ENCODE results near the gene CHD3. TPM values are rescaled to one million over a fixed set of nuclear protein-coding genes. Genes with fewer than 3 reads are reported as not detected.

Gene CHD3
- total and polyA plus RNA-seq, 2 donors (not counting 3 experiments of a cell fraction or from before 2014, with no cell fraction given), result 102 to 185 TPM

GRCh38 chr17:7959503-7960253, 71.1 kb downstream of the CHD3 start:
- H3K27me3 ChIP-seq (ENCODE audit: control insufficient read depth in 2 of 2, insufficient read depth in 2 of 2, low read length in 2 of 2), result peaks cover 2 to 5% of the 10 kb centered on the region in 2 experiments
- no TSS peak for BruUV-seq (replicated peaks)
- H4K20me1 ChIP-seq (replicated peaks; ENCODE audit: control insufficient read depth, extremely low read depth, insufficient read depth, low read length), result no peaks in the 10 kb centered on the region
- dilution Hi-C loops (cut with MboI; ENCODE audit: extremely low pct_ligation_motif_present, low sequenced_read_pairs) (no loop called here), intact Hi-C loops (cut with micrococcal nuclease) (no loop called here)
- H3K79me2 ChIP-seq (ENCODE audit: control insufficient read depth, insufficient read depth, low read length), result no peaks in the 10 kb centered on the region
- no peak overlapping the region for H3K4me2 ChIP-seq (ENCODE audit: insufficient read depth, low read length)
- H3K9me1 ChIP-seq (replicated peaks; ENCODE audit: control insufficient read depth, extremely low read depth, insufficient read depth, low read length), result no peaks in the 10 kb centered on the region
- FAIRE-seq, result no peak
- no peaks in the 10 kb centered on the region for H3K4me1 ChIP-seq (ENCODE audit: control insufficient read depth, extremely low read depth, insufficient read depth, low read length)
- no peak overlapping the region for H3K27ac ChIP-seq (ENCODE audit: insufficient read depth, low read depth, low read length)
- no peak for TF ChIP-seq POLR2A (IDR thresholded peaks at IDR 0.05; ENCODE audit: low read depth, low read length)
- ChIA-PET CTCF (no interaction called here), POLR2A (no interaction called here)
- no peak overlapping the region for H3K4me3 ChIP-seq (replicated peaks in 1 of 3; ENCODE audit: insufficient read depth in 1 of 3, low read depth in 1 of 3, low read length in 3 of 3)
- no peaks in the 10 kb centered on the region for H3K9me3 ChIP-seq (replicated peaks; ENCODE audit: control insufficient read depth, insufficient read depth, low read length)
- no peaks in the 10 kb centered on the region for H3K36me3 ChIP-seq (ENCODE audit: control insufficient read depth in 2 of 2, extremely low read depth in 1 of 2, insufficient read depth in 2 of 2, low read length in 2 of 2)
- DNase-seq (ENCODE audit: low read depth, low spot score), result no peak
- no peak overlapping the region for H3K9ac ChIP-seq (replicated peaks; ENCODE audit: extremely low read depth, insufficient read depth, low read length)
- no peak overlapping the region for H2AFZ ChIP-seq (ENCODE audit: low read depth, low read length)

- Histone ChIP-seq H3K27me3 (ENCODE audit: control insufficient read depth in 2 of 2, insufficient read depth in 2 of 2, low read length in 2 of 2) (peaks cover 2 to 5% of the 10 kb centered on the region in 2 experiments), H3K36me3 (ENCODE audit: control insufficient read depth in 2 of 2, extremely low read depth in 1 of 2, insufficient read depth in 2 of 2, low read length in 2 of 2) (no peaks in the 10 kb centered on the region), H4K20me1 (replicated peaks; ENCODE audit: control insufficient read depth, extremely low read depth, insufficient read depth, low read length) (no peaks in the 10 kb centered on the region), H3K4me2 (ENCODE audit: insufficient read depth, low read length) (no peak overlapping the region), H3K27ac (ENCODE audit: insufficient read depth, low read depth, low read length) (no peak overlapping the region), H2AFZ (ENCODE audit: low read depth, low read length) (no peak overlapping the region), H3K9ac (replicated peaks; ENCODE audit: extremely low read depth, insufficient read depth, low read length) (no peak overlapping the region), H3K4me3 (replicated peaks in 1 of 3; ENCODE audit: insufficient read depth in 1 of 3, low read depth in 1 of 3, low read length in 3 of 3) (no peak overlapping the region), H3K9me1 (replicated peaks; ENCODE audit: control insufficient read depth, extremely low read depth, insufficient read depth, low read length) (no peaks in the 10 kb centered on the region), H3K79me2 (ENCODE audit: control insufficient read depth, insufficient read depth, low read length) (no peaks in the 10 kb centered on the region), H3K9me3 (replicated peaks; ENCODE audit: control insufficient read depth, insufficient read depth, low read length) (no peaks in the 10 kb centered on the region), H3K4me1 (ENCODE audit: control insufficient read depth, extremely low read depth, insufficient read depth, low read length) (no peaks in the 10 kb centered on the region)
- POLR2A ChIA-PET, result no interaction called here
- DNase-seq (ENCODE audit: low read depth, low spot score) (no peak), FAIRE-seq (no peak)
- TF ChIP-seq GATA2 (IDR thresholded peaks at IDR 0.05; ENCODE audit: insufficient read depth, insufficient read length, low read depth, low read length) (no peak), POLR2AphosphoS5 (IDR thresholded peaks at IDR 0.05; ENCODE audit: insufficient read depth, low read depth, low read length) (no peak), FOS (IDR thresholded peaks at IDR 0.05; ENCODE audit: borderline replicate concordance, insufficient read depth, low read length) (no peak), MYC (IDR thresholded peaks at IDR 0.05; ENCODE audit: low read depth, low read length) (no peak), CTCF (IDR thresholded peaks at IDR 0.05; ENCODE audit: extremely low read depth in 1 of 2, insufficient read depth in 1 of 2, low read depth in 1 of 2, low read length in 2 of 2) (no peak), EZH2 (IDR thresholded peaks at IDR 0.05; ENCODE audit: borderline replicate concordance, low read depth, low read length, severe bottlenecking) (no peak), MAX (IDR thresholded peaks at IDR 0.05; ENCODE audit: insufficient read depth, insufficient read length) (no peak), JUN (IDR thresholded peaks at IDR 0.05; ENCODE audit: borderline replicate concordance, insufficient read depth, insufficient read length, low read depth) (no peak), POLR2A (IDR thresholded peaks at IDR 0.05; ENCODE audit: low read depth, low read length) (no peak)
- no TSS peak for BruUV-seq (replicated peaks)
- intact Hi-C loops (cut with micrococcal nuclease) (no loop called here), dilution Hi-C loops (cut with MboI; ENCODE audit: extremely low pct_ligation_motif_present, low sequenced_read_pairs) (no loop called here)
- CTCF ChIA-PET, result interaction anchor here (0.6 to 0.9 kb wide), 2 partner anchors 11 to 99 kb away, joined by 3 read pairs; no protein-coding TSS in a partner anchor
Observed at GRCh38 chr17:7961421-7961820, 72.8 kb downstream of the CHD3 start.
